Measurements from ENCODE around the gene SFXN5.
A peak's percentile ranks its signal among the peaks of the same experiment; 100 is the strongest.
"Not testable (repeated sequence)": the region's sequence is repeated elsewhere in the genome, so short reads cannot be mapped to it uniquely, and the experiment has no call there.

The SFXN5 gene

DNA sequence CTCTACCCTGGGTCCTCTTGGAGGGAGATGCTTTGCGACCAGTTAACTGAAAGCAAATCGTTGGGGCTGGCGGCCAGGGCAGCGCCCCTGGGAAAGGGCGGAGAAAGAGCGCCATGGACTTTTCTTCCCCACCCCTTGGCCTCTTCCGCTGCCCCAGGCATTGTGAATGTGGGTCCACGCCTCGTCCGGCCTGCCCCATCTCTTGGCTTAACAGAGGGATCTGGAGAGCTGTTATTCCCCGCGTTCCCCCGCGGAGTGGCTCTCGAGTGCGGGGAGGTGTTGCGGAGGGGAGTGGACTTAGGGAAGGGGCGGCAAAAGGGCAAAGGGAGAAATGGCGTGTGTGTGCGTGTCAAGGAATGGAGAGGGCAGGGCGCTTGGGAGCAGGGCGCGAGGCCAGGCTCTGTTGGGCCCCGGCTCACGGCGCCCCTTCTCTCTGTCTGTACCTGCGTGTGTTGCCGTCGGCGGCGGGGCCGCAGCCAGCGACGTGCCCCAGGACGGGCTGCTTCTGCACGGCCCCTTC lies 147.6 kb downstream of the SFXN5 start:
- no peak for DNase-seq (ENCODE audit: low read depth in 3 of 3)

DNA sequence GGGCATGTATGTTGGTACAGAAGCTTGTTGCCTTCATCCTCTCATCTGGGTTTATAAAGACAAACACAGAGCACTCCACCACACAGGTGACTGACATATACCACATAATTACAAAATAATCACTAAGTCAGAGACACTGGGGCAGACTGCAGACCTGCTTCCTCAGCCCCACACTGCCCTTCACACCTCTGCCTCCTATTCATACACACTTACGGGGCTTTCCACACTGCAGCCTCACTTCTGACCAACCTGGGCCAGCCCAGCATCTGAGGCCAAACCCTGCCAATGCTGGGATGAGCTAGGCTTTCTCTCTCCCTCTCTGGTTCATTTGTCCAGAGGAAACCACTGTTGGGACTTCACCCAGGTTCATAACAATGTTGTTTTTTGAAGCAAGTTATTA lies 149.7 kb downstream of the SFXN5 start:
- no peak for DNase-seq (ENCODE audit: low read depth in 3 of 3)

DNA sequence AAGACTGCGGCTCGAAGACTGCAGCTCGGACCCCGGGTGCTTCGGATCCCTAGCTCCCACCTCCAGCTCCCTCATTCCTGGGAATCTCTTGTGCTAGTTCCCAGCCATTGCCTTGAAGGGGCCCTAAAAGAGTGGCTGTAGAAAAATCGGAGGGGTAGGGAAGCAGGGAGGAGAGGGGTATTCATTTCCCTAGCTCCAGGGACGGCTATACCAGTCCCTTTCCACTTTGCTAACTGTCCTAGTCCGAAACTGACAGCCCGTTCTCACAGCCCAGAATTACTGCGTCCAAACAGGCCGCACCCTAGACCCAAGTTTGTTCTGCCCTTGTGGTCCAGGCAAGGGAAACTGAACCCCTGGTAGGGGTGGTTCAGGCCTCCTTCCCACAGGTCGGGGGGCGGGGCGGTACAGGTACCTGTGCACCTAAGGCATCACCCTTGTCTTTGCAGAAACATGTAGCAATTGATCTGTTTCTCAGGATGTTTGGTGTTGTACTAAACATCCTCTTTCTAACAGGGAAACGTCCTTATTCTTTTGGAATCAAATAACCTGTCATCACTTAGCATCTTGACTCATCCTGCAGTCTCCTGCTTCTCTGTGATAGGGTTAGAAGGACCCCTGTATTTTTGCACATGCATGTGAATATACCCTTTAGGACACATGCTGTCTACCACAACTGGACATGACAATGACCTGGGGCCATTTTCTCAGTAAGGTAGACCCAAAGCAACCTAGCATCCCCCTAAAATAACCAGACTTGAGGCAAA lies 150.2 kb downstream of the SFXN5 start:
- DNase-seq (ENCODE audit: low read depth in 3 of 3) = no peak

DNA sequence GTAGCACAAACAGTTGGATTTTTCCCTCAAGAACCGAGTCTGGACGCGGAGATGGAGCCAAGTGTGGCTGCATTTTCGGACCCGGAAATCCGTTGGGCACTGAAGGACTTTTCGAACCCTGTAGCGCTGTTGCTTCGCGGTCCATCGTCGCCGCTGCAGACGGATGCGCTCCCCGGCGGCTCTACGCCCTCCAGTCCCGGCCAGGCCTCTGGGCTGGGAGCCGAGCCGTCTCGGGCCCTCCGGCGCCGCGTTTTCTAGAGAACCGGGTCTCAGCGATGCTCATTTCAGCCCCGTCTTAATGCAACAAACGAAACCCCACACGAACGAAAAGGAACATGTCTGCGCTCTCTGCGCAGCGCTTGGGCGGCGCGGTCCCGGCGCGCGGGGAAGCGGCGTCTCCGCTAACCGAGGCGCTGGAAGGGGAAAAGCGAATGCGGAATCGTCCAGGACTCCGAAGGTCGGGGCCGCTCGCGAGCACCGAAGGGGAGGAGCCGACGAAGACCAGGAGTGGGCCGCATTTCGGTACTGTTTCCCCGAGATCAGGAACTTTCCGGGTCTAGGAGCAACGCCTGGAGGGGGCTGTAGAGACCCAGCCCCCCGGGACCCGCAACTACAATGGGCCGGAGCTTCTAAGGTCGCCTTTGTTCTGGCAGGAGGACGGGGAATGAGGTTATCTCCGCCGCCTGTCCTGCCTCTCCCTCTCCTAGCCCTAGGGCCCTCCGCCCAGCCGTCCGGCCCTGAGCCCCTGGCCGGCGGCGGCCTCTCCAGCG lies 151.0 kb downstream of the SFXN5 start:
- no peak for DNase-seq (ENCODE audit: low read depth in 3 of 3)

DNA sequence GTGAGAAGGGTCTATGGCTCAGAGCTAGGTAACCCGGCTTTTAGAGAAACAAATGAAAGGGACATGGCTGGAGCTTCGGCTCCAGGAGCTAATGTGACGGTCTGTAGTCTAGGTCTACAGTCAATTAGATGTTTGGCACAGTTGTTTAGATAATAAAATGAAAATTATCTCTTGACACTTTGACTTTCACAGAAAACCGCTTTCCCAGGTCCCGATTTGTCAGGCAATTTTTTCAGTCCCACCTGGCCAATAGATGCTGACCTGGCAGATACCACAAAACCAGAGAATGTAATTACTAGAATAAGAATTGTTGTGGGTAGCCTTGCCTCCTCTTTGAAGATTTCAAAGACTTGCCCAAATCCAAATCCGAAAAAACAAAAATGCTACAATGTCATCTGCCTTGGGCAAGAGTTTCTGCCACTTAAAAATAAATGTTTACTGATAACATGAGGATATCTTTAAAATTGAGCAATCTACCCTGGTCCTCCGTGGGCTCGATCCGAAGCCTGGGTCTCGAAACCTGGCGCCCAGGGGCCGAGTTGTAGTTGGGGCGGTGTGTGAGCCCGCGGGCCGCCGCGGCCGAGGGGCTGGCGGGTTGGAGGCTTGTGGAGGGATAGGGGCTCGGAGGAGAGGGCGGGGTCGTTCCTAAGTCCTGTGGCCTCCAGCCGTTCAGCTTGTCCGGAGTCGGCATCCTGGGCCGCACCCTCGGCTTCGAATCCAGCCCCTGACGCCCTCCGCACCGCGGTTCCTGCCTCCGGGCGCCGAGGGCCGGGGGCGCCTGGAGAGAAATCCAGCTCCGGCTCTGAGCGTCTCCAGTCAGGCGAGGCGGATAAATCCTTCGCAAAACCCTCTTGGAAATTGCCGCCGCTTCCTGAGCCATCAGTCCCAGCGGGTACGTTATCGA lies 151.8 kb downstream of the SFXN5 start:
- no peak for DNase-seq (ENCODE audit: low read depth in 3 of 3)

DNA sequence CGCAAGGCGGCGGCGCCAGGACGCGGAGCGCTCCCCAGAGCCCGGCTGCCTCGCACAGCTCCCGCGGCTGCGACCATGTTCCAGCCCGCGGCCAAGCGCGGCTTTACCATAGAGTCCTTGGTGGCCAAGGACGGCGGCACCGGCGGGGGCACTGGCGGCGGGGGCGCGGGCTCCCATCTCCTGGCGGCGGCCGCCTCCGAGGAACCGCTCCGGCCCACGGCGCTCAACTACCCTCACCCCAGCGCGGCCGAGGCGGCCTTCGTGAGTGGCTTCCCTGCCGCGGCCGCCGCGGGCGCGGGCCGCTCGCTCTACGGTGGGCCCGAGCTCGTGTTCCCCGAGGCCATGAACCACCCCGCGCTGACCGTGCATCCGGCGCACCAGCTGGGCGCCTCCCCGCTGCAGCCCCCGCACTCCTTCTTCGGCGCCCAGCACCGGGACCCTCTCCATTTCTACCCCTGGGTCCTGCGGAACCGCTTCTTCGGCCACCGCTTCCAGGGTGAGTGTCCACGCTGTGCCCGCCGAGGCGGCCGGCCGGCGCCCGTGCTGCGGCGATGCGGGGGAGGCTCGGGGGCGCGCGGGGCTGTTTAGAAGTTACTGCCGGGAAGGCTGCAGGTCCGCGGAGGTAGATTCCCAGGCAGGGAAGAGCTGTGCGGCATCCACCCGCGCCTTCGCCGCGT lies 153.5 kb downstream of the SFXN5 start:
- no peak for DNase-seq (ENCODE audit: low read depth in 3 of 3)

DNA sequence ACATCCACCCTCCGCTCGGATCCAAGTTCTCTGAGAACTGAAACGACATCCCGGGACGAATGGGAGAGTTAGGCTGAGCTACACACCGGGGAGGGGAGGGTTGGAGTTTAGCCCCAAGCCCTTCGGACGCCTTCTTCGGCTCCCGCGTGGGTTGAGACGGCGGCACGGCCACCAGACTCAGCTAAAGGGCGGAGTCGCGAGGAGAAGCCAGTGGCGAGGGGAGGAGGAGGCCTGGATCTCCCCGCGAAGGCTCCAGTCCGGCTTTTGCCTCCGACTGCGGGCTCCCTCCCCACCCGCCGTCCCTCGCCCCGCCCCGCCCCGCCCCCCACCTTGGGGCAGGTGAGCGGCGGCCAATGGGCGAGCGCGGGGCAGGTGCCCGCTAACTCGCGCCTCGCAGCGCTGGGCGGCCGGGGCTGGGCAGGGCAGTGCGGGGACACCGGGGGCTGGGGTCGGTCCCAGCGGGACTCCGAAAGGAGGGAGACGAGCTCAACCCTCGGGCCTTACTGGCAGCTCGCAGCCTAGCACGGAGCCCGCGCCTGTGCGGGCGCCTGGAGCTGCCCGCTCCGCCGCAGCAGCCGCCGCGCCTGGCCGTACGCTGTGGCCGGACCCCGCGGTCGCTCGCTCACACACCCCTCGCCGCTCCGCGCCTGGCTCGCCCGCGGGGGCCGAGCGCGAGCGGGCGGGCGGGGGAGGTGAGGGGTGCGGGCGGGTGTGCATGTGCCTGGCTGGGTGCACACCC lies 154.2 kb downstream of the SFXN5 start, which contains the start of gene EMX1:
Gene EMX1, plus strand, starts transcription at position 382 of the 739 bp plus-strand sequence. Its CDS starts 334 bp downstream, at position 716.
- DNase-seq (ENCODE audit: low read depth in 3 of 3) = peak in 1 of 3 donors; percentile 29

DNA sequence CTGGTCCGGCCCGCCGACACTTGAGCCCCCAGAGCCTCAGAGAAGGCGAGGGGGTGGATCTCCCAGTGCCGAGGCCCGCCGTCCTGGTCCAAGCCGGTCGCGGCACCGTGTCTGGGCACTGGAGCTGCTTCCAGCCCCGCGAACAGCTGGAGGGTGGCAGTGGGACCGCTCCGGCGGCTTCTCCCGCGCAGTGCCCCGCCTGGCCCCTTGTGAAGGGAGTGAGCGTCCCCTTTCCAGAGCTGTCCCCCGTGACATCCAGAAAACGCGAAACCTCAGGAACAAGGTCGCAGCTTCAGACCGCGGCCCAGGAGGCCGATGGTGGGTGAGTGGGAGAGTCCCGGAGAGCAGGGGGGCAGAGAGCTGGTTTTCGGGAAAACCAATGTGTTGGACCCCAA lies 154.8 kb downstream of the SFXN5 start:
- DNase-seq (ENCODE audit: low read depth in 3 of 3) = no peak

DNA sequence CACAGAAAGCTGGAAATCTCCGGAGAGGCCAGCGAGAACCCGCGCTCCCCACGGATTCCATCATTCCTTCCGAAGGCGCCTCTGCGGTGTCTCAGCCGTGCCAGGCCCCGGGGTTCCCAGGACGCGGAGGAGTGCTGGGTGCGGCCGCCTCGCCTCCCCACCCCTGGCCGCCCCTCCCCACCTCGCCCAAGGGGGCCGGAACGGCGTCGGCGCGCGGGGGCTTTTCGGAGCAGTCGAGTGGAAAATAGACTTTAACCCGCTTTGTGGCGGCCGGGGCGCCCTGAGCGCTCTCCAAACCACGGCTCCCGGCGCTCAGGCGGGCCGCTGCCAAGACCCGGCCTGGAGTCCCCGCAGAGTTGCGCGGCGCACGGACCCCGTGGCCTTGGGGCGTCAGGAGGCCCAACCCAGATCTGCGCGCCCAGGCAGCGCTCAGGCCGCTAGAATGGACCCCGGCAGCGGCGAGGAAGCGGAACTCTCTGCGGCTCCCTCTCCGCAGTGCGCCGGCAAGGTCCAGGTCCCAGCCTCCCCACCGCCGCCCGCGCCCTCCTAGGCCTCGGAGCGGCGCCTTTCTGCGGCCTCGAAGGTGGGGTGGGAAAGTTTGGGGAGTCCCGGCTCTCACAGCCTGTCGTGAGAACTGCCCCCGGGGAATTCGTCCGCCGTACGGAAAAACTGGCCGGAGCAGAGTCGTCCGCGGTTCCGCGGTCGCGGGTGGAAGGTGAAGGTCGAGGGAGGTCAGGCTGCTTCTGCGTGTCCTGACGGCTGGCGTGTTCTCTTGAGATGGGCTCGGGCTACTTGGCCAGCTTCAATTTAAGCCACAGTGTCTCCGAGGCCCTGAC lies 155.4 kb downstream of the SFXN5 start:
- DNase-seq (ENCODE audit: low read depth in 3 of 3) = no peak

DNA sequence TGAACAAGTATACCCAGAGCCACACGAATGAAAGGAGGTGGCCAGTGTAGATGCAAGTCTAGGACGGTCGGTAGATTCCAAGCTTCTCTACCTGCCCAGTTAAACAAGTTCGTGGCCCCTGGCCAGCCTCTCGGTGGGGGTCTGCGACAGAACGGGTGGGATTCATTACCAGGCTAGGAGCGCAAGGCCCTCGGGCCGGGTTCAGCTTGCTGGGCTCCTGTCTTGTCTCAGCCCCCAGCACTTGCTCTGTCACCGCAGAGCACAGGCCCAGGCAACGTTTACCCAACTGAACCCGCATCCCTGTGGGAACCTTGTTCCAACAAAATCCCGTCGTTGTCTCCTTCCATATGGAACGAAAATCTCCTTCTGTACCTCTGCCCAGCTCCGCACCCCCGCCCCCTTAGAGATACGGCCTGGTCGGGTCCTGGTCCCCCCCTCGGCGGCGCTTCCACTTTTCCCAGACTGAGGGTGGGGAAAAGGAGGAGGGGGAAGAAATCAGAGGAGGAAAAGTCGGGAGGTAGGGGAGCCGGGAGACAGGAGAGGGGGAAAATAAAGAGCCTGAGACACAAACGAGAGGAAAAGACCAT lies 156.1 kb downstream of the SFXN5 start:
- DNase-seq (ENCODE audit: low read depth in 3 of 3) = no peak

DNA sequence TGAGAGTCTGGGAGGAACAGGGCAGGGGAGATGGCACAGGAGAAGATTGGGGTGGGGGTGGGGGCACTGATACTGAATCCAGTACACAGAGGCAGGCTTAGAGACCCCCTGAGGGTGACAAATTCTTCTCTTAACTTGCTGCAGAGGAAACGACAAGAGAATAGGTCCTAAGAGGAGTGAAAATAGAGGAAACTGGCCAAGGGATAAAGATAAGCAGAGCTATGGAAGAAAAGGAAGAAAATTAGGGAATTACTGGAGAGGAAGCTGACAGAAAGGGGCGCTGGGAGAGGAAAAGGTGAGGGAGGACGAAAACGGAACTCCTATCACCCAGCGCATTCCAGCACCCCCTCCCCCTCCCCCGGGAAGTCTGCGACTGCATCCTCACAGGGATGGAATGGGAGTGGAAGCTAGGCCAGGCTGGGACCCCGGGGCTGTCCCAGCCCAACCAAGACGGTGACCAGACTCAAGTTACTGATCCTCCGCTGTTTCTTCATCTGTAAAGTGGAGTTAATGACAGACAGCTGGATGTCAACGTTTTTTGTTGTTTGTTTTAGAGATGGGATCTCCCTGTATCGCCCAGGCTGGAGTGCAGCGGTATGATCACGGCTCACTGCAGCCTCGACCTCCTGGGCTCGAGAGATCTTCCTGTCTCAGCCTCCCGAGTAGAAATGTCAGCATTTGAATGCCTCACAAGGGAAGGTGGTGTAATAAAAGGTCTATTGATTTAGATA lies 156.8 kb downstream of the SFXN5 start:
- DNase-seq (ENCODE audit: low read depth in 3 of 3) = no peak

DNA sequence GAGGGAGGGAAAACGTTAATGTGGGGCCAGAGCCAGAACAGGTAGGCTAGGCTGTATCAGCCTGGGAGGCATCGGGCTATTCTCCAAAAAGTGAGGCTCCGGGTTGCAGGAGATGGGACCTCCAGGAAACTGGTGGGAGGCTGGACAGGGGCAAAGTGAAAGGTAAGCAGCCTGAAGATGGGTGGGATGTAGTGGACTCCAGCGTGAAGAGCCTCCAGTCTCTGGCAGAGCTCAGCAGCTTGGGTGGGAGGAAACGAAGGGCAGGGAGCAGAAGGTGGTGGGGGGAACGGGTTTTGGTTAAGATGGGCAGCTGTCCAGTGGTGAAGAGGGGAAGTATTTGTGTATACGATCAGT lies 157.3 kb downstream of the SFXN5 start:
- no peak for DNase-seq (ENCODE audit: low read depth in 3 of 3)

DNA sequence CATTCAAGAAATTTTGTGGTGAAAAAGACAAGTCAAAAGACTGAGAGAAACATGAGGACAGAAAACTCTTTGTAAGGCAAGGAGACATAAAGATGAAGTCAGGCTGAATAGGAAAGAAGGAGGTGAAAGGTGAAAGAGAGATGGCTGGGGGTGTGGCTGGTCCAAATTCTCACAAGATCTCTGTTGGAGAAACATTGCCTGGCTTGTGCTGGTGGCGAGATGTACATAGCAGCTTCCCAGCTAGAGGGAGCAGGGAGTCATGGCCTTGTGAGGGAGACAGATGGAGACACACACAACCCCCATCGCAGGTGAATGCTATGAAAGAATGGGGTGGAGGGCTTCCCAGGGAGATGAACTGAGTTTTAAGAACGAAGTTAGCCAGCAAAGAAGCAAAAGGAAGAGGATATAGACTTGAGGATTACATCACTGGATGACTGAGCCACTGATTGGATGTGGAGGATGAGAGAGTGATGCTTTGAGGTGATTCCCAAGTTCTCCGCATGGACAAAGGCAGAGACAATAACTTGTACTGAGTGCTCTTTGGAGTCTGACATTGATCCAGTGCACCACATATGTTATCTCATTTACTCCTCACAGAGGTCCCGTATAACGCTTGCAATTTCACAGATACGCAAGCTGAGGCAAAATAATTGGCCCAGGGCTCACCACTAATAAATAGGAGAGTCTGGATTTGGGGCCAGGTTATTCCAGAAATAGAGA lies 157.9 kb downstream of the SFXN5 start:
- DNase-seq (ENCODE audit: low read depth in 3 of 3) = no peak

DNA sequence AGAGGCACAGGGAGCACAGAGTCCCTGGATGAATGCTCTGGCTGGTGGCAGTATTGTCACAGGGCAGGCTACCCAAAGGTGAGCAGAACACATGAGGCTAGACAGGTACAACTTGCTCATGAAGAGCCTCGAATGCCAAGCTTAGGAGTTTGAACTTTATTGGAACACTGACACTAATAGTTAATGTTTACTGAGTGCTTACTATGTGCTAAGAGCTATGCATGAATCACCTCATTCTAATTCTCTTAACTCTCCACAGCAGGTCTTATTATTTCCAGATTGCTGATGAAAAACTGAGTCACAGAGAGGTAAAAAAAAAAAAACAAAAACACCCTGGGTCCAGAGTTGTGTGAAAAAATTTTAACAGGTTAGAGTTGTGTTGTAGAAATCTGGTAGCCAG lies 160.3 kb downstream of the SFXN5 start:
- DNase-seq (ENCODE audit: low read depth in 3 of 3) = no peak

DNA sequence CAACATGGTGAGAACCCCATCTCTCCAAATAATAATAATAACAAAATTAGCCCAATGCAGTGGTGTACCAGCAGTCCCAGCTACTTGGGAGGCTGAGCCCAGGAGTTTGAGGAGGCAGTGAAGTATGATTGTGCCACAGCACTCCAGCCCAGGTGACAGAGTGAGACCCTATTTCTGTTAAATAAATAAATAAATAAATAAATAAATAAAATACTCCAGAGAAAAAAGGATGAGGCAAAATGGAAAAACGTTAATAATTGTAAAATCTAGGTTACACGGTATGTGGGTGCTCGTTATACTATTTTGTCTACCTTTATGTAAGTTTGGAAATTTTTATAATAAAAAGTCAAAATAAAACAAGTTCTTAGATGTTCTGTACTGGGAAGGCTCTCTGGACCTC lies 162.8 kb downstream of the SFXN5 start:
- DNase-seq (ENCODE audit: low read depth in 3 of 3) = no peak

DNA sequence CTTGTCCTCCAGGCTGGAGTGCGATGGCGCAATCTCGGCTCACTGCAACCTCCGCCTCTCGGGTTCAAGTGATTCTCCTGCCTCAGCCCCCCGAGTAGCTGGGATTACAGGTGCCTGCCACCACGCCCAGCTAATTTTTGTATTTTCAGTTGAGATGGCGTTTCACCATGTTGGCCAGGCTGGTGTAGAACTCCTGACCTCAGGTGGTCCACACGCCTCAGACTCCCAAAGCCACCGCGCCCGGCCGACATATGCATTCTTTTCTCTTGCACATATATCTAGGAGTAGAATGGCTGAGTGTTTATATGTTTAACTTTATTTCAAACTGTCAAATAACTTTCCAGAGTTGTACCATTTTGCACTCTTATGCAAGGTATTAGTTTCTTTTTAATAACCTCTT lies 164.1 kb downstream of the SFXN5 start:
- DNase-seq (ENCODE audit: low read depth in 3 of 3) = not testable (repeated sequence)

DNA sequence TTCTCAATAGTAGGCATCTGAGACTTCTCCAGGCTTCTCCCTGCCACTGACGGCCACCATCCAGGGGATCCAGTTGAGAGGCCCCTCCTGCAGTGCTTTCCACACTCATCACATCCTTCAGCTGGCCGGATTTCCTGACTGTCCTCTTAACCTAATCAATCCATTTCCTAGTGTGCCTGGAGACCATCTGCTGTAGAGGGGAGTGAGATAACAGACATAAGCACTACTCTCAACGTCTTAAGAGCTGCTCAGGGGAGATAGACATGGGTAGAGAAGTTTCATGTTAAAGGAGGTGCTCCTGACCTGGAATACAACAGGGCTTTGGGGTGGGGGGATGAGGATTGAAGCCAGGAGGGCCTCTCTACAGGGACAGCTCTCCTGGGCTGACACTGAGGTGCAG lies 170.1 kb downstream of the SFXN5 start:
- no peak for DNase-seq (ENCODE audit: low read depth in 3 of 3)

DNA sequence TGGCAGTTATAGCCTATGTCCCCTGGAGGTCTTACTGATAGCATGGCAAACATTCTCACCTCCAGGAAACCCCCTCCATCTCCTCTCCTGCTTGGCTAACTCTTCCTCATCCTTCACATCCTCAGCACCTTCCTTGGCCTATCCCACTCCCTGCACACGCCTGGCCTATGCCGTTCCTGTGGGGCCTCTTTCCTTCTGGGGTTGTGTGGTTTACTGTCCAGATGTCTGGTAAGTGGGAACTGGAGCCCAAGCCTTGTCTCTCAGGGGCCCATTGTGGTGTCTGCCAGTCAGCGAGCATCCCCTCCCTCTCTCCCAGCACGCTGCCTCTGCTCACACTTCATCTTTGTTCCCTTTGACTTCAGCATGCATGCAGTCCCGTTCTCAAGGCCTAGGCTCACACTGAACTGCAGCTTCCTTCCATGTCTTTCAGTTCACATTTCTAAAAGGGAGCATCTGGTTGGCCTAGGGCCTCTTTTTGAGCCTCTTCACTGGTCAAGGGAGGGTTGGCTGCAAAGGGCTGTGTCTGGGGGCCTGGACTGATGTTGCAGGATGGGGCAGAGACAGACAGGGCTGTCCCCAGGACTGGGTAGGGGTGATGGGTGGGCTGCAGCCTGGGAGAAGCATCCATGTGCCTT lies 171.2 kb downstream of the SFXN5 start:
- DNase-seq (ENCODE audit: low read depth in 3 of 3) = no peak

Data from stimulated activated CD4-positive, alpha-beta T cell treated with anti-CD3 and anti-CD28 coated beads, TNF-alpha, amount 100 ng/mL, for 48 hours (primary cell).